ENCODE data around the gene RGS16.
"Not testable (repeated sequence)": the region's sequence is repeated elsewhere in the genome, so short reads cannot be mapped to it uniquely, and the experiment has no call there.

The RGS16 gene

DNA sequence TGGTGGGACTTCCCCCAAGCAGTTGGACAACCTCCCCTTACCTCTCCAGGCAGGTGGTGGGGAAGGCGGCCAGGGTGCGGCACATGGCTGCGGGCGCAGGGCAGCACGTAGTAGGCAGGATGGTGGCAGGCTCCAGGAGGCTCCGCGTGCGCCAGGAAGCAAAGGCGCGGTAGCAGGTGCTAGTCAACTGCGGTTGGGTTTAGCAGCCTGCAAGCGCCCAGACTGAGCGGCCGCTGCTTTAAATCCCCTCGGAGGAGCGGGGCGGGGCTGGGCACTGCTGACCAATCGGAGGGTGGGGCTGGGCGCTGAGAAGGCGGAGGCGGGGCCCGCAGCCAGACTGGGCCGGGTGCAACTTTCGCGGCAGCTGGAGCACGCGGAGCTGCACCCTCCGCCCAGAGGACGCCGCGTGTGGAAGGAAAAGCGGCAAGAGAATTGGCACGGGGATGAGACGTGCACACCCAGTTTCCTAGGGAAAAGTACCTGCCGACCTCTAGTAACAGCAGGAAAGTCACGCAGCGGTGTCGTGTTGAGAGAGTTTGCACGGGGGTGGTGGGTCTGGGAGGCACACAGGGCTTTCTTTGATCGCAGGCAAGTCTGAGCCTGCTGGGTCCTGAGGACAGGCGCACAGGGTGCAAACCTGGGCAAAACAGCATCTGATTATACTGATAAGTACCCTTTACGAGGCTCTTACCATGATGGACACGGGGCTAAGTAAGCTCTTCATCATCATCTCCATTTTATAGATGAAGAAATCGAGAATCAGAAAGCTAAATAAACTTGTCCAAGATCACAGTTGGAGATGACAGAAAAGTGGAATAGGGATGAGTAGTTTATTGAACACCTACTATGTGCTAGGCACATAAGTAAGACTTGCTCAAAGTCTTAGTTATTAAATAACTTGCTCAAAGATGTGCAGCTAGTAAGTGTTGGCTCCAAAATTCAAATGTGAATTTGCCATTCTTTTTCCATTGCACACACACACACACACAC is at the start of gene RGS16:
Gene RGS16 (minus strand): TSS at position 215 of the 990 bp plus-strand sequence. CDS start 130 bp downstream, at position 85.
- peak; percentile 97 for DNase-seq

GRCh38 chr1:182653986-182654385 is 49.8 kb upstream of the RGS16 start:
- no peak for DNase-seq

DNA sequence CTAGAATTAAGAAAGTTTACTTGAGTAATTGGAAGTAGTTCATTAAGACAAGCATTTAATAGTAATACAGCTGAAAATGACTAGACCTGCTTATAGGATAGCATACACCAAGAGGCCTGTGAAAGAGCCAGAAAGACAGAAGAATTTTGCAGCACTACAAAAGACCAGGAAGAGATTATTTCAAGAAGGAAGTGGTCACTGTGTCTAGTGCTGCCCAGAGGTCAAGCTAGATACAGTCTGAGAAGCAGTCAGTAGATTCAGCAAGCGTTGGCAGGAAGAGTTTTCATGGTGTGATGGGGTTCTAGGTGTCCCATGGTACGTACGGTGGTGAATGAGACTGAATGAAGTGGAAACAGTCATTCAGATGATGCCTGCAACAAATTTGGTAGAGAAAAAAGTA is 48.7 kb upstream of the RGS16 start:
- DNase-seq: no peak

DNA sequence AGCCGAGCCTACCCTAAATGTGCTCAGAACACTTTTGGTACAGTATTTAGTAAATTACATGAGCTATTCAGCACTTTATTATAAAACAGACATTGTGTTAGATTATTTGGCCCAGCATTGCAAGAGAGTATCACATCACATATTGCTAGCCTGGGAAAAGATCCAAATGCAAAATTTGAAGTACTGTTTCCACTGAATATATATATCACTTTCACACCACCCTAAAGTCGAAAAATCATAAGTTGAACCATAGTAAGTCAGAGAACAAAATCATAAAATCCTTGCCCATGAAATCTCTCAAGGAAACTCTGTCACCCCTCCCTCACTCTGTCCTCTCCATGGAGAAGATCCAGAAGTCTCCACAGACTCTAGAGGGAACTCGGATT is 47.1 kb upstream of the RGS16 start:
- no peak for DNase-seq

- no peak for DNase-seq
These were observed 46.6 kb upstream of the RGS16 start for GRCh38 chr1:182650678-182651338.

DNA sequence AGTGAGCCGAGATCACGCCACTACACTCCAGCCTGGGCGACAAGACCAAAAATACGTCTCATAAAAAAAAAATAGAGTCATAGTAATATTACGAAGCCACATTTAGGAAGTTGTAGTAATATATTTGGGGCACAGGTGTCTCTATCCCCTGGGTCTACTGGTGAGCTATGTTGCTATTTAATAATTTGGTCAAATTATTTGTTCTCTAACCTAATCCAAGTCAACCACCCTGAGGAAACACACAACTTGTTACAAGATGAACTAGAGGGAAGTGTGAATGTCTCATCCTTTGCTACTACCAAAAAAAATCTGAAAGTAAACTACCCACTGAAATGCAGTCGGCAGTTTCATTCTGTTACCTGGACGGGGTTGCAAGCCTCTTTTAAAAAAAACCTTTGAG is 44.9 kb upstream of the RGS16 start:
- DNase-seq: no peak

DNA sequence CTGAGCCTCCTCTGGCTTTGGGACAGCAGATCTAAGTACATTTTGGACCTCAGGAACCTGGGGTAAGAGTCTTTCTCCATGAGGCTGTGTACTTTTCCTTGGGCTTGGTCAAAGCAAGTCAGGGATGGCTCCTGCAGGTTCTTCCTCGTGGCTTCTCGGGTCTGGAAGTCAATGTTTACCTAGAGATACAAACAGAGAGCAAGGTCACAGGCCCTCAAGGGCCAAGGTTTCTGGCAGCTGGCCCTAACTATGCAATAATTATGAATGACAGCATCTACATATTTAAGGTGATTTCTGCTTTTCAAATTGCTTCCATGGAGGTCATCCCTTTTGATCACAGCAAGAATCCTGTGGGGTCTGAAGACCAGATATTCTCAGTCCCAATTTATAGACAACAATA is 42.5 kb upstream of the RGS16 start:
- no peak for DNase-seq

DNA sequence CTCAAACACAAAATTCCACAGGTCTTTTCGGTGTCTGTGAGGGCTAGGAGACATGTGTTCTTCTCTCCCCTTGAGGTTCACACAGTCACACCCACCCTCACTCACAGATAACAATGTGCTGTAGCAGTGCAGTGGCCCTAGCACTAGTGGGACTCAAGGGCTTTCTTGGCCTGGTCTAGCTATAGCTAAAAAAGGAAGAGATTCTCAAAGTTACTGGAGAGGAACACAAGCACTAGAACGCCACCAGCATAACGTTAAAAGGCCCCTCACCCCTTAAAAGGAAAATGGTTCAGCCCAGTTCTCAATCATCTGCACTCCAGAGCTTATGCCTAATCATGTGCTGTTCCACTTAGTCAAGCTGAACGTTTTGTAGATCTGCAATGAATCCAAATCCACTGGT is 40.7 kb upstream of the RGS16 start:
- DNase-seq: no peak

- DNase-seq: peak; percentile 47
These were observed 39.5 kb upstream of the RGS16 start for GRCh38 chr1:182643699-182644098.

GRCh38 chr1:182642461-182642860 is 38.3 kb upstream of the RGS16 start:
- DNase-seq: no peak

GRCh38 chr1:182641561-182641960 is 37.4 kb upstream of the RGS16 start:
- DNase-seq: peak; percentile 74

DNA sequence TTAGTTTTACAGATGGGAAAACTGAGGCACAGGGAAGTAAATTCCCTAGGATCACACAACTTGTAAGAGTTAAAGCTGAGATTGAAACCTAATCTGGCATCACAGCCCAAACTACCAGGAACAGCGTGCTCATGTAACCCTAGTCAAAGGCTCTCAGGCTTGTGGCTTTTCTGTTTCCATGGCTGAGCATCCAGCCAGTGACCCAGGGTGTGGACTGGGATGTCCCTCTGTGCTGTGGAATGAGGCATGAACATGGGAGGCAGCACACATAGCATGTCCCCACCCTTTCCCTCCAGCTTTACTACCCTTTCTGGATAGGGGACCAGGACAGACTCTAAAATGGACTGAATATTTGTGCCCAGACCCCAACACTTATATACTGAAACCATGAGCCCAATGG is 35.1 kb upstream of the RGS16 start:
- no peak for DNase-seq

DNA sequence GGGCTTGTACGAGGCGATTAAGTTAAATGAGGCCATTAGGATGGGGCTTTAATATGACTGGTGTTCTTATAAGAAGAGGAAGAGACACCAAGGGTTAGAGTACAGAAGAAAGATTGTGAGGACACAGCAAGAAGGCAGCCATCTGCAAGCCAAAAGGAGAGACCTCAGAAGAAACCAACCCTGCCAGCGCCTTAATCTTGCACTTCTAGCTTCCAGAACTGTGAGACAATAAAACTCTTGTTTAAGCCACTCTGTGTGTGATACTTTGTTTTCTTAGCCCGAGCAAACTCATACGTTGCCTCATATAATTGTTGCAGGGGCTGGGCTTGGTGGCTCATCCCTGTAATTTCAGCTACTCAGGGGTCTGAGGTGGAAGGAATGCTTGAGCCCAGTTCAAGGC is 33.6 kb upstream of the RGS16 start:
- no peak for DNase-seq

- no peak for DNase-seq
These were observed 31.7 kb upstream of the RGS16 start for GRCh38 chr1:182635871-182636270.

- DNase-seq: peak; percentile 70
These were observed 30.3 kb upstream of the RGS16 start for GRCh38 chr1:182634306-182635072.

- DNase-seq: peak; percentile 96
These were observed 29.6 kb upstream of the RGS16 start for GRCh38 chr1:182633657-182634281.

- no peak for DNase-seq
These were observed 28.8 kb upstream of the RGS16 start for GRCh38 chr1:182633031-182633430.

GRCh38 chr1:182632441-182632857 is 28.3 kb upstream of the RGS16 start:
- not testable (repeated sequence) for DNase-seq

- no peak for DNase-seq
These were observed 27.8 kb upstream of the RGS16 start for GRCh38 chr1:182631954-182632353.

- DNase-seq: no peak
These were observed 27.0 kb upstream of the RGS16 start for GRCh38 chr1:182631053-182631677.

GRCh38 chr1:182630586-182630985 is 26.4 kb upstream of the RGS16 start:
- no peak for DNase-seq

DNA sequence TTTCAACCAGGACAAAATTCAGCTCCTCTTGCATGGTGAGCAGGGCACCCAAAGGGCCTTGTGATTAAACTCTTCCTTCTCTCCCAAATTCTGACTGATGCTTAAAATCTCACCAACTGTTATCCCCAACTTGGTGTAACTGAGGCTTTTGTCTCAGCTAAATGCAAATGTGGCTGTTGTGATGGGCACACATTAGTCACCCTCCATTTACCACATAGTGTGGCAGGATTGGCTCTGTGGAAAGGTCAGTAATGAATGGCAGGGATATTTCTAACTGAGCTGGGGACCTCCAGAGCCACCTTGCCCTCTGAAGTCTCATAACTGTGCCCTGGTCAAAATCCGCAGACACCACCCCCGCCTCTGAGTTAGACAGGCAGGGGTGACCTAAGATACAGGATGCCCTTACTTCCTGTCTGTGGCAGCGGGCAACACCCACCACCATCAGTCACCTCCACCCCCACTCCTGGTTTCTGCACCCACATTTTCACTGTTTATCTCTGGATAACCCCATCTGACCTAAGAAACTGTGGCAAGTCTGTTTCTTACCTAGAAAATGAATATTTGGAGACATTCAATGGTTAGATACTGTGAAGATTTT is 25.4 kb upstream of the RGS16 start:
- DNase-seq: no peak
